ENCODE results near the gene ZC3HAV1. TPM values are rescaled to one million over a fixed set of nuclear protein-coding genes. Genes with fewer than 3 reads are reported as not detected.
"Not testable (repeated sequence)": the region's sequence is repeated elsewhere in the genome, so short reads cannot be mapped to it uniquely, and the experiment has no call there.

ZC3HAV1 gene
- total RNA-seq, 1 experiment from 2014 or later = 38.0 TPM

GRCh38 chr7:139125657-139126056 lies 16.1 kb upstream of the ZC3HAV1 start (continued):
- TF ChIP-seq, protein P1, sequence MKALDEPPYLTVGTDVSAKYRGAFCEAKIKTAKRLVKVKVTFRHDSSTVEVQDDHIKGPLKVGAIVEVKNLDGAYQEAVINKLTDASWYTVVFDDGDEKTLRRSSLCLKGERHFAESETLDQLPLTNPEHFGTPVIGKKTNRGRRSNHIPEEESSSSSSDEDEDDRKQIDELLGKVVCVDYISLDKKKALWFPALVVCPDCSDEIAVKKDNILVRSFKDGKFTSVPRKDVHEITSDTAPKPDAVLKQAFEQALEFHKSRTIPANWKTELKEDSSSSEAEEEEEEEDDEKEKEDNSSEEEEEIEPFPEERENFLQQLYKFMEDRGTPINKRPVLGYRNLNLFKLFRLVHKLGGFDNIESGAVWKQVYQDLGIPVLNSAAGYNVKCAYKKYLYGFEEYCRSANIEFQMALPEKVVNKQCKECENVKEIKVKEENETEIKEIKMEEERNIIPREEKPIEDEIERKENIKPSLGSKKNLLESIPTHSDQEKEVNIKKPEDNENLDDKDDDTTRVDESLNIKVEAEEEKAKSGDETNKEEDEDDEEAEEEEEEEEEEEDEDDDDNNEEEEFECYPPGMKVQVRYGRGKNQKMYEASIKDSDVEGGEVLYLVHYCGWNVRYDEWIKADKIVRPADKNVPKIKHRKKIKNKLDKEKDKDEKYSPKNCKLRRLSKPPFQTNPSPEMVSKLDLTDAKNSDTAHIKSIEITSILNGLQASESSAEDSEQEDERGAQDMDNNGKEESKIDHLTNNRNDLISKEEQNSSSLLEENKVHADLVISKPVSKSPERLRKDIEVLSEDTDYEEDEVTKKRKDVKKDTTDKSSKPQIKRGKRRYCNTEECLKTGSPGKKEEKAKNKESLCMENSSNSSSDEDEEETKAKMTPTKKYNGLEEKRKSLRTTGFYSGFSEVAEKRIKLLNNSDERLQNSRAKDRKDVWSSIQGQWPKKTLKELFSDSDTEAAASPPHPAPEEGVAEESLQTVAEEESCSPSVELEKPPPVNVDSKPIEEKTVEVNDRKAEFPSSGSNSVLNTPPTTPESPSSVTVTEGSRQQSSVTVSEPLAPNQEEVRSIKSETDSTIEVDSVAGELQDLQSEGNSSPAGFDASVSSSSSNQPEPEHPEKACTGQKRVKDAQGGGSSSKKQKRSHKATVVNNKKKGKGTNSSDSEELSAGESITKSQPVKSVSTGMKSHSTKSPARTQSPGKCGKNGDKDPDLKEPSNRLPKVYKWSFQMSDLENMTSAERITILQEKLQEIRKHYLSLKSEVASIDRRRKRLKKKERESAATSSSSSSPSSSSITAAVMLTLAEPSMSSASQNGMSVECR (CRISPR knock-in tag; IDR thresholded peaks at IDR 0.05; ENCODE audit: borderline replicate concordance) = no peak

GRCh38 chr7:139124995-139125394 lies 15.5 kb upstream of the ZC3HAV1 start:
- DNase-seq (ENCODE audit: low spot score); H3K27ac Mint-ChIP-seq; H3K9me3 Mint-ChIP-seq; H3K4me3 Mint-ChIP-seq; H3K36me3 Mint-ChIP-seq; CTCF ChIA-PET; POLR2A ChIA-PET; ATAC-seq; H3K27me3 Mint-ChIP-seq (ENCODE audit: low read depth): not testable (repeated sequence)
- peaks cover 23% of the 10 kb centered on the region for H3K4me1 Mint-ChIP-seq

- no peak overlapping the region for H3K27ac Mint-ChIP-seq
- no peaks in the 10 kb centered on the region for H3K9me3 Mint-ChIP-seq
- H3K4me3 Mint-ChIP-seq = no peak overlapping the region
- H3K36me3 Mint-ChIP-seq = no peaks in the 10 kb centered on the region
- ChIA-PET CTCF (no interaction called here), POLR2A (no interaction called here)
- DNase-seq (ENCODE audit: low spot score) (no peak), ATAC-seq (no peak)
- TF ChIP-seq ETV6 (CRISPR knock-in tag; IDR thresholded peaks at IDR 0.05) (no peak), MLX (CRISPR knock-in tag; IDR thresholded peaks at IDR 0.05) (no peak), NFYB (CRISPR knock-in tag; conservative IDR thresholded peaks at IDR 0.05; ENCODE audit: low read depth) (no peak)
- TF ChIP-seq, protein P2, sequence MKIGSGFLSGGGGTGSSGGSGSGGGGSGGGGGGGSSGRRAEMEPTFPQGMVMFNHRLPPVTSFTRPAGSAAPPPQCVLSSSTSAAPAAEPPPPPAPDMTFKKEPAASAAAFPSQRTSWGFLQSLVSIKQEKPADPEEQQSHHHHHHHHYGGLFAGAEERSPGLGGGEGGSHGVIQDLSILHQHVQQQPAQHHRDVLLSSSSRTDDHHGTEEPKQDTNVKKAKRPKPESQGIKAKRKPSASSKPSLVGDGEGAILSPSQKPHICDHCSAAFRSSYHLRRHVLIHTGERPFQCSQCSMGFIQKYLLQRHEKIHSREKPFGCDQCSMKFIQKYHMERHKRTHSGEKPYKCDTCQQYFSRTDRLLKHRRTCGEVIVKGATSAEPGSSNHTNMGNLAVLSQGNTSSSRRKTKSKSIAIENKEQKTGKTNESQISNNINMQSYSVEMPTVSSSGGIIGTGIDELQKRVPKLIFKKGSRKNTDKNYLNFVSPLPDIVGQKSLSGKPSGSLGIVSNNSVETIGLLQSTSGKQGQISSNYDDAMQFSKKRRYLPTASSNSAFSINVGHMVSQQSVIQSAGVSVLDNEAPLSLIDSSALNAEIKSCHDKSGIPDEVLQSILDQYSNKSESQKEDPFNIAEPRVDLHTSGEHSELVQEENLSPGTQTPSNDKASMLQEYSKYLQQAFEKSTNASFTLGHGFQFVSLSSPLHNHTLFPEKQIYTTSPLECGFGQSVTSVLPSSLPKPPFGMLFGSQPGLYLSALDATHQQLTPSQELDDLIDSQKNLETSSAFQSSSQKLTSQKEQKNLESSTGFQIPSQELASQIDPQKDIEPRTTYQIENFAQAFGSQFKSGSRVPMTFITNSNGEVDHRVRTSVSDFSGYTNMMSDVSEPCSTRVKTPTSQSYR (CRISPR knock-in tag; IDR thresholded peaks at IDR 0.05) = no peak
- TF ChIP-seq, protein P3, sequence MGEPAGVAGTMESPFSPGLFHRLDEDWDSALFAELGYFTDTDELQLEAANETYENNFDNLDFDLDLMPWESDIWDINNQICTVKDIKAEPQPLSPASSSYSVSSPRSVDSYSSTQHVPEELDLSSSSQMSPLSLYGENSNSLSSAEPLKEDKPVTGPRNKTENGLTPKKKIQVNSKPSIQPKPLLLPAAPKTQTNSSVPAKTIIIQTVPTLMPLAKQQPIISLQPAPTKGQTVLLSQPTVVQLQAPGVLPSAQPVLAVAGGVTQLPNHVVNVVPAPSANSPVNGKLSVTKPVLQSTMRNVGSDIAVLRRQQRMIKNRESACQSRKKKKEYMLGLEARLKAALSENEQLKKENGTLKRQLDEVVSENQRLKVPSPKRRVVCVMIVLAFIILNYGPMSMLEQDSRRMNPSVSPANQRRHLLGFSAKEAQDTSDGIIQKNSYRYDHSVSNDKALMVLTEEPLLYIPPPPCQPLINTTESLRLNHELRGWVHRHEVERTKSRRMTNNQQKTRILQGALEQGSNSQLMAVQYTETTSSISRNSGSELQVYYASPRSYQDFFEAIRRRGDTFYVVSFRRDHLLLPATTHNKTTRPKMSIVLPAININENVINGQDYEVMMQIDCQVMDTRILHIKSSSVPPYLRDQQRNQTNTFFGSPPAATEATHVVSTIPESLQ (CRISPR knock-in tag; IDR thresholded peaks at IDR 0.05) = no peak
- no peaks in the 10 kb centered on the region; the same call in 1 of the 2 replicates for H3K27me3 Mint-ChIP-seq (ENCODE audit: low read depth)
- peaks cover 23% of the 10 kb centered on the region for H3K4me1 Mint-ChIP-seq
Measured at GRCh38 chr7:139124084-139124914, 14.8 kb upstream of the ZC3HAV1 start.

- no peak for DNase-seq (ENCODE audit: low spot score)
- Mint-ChIP-seq H3K36me3 (no peaks in the 10 kb centered on the region), H3K4me1 (peaks cover 19% of the 10 kb centered on the region), H3K27ac (no peak overlapping the region), H3K4me3 (no peak overlapping the region), H3K27me3 (ENCODE audit: low read depth) (peaks cover 5% of the 10 kb centered on the region; the same call in 1 of the 2 replicates), H3K9me3 (no peaks in the 10 kb centered on the region)
- POLR2A ChIA-PET = no interaction called here
- TF ChIP-seq ZNF263 (CRISPR knock-in tag; IDR thresholded peaks at IDR 0.05; ENCODE audit: low read depth) = no peak
- CTCF ChIA-PET = interaction anchor here (1.0 kb wide), 1 partner anchor 44 kb away, joined by 4 read pairs; no protein-coding TSS in a partner anchor
- ATAC-seq = no peak
Measured at GRCh38 chr7:139119486-139119849, 9.9 kb upstream of the ZC3HAV1 start.

Measured in WTC11 (cell line).